Measurements from ENCODE around the gene TCEAL9.
"Not testable (repeated sequence)": the region's sequence is repeated elsewhere in the genome, so short reads cannot be mapped to it uniquely, and the experiment has no call there.

The TCEAL9 gene, protein sequence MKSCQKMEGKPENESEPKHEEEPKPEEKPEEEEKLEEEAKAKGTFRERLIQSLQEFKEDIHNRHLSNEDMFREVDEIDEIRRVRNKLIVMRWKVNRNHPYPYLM

DNA sequence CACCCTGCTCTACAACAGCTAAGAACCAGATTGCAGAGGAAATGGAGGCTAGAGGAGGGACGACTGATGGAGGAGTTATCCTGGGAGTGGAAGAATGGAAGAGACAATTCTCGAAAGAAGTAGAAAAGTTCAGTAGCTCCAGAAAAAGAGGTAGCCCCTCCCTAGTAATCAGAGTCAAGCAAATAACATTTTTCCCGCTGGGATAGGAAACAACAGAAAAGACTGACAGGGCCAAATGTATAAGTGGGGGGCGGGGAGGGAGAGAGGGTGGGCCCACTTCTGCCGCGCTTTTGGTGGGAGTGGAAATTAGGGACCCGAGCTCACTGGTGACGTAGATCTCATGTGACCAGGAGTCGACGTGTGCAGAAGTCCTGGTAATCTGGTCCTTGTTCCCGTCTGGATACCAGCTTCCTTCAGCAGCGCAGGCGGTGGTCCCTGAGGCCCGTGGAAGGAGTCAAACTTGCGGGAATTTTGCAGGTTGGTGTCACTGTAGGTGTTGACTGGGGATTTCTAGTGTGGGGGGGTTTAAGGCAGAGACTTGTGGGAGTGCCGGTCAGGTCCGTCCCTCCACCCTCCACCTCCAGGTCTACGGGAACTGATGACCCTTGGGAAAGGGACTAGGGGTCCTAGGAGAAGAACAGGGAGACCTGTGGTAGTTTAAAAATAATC is at the start of gene TCEAL9:
Gene TCEAL9, plus strand, starts transcription at position 377 of the 669 bp plus-strand sequence. CDS start 1,179 bp downstream, outside the sequence.
- no peak for DNase-seq

DNA sequence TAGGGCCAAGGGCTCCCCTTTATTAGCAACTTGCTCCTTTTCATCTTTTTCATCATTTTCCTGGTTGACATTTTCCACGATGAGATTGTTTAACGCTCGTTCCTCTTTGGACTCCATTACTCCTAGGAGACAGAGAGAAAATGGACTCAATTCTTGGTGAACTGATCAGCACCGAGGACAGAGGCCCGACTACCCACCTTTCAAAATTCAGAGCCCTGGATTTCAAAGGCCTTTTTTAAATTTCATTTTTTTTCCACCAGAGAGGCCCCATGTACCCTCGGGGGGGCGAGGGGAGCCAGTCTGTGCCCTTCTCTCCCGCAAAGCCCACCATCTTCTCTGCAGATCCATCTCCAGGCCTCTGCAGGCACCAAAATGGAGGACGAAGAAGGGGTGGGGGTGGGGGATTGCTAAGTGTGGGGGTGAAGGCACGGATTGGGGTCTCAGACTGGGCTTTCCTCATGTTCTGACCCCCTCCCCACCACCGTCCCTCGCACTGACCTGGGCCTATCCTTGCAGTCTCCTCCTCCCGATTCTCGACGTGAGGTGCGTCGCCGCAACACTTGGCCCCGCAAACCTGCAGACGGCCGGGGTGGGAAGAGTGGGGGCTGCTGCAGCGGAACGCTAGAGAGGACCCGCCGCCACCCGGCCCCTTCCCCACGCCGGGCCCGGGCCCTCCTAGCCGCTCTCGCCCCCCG is 46.3 kb upstream of the TCEAL9 start:
- no peak for DNase-seq

DNA sequence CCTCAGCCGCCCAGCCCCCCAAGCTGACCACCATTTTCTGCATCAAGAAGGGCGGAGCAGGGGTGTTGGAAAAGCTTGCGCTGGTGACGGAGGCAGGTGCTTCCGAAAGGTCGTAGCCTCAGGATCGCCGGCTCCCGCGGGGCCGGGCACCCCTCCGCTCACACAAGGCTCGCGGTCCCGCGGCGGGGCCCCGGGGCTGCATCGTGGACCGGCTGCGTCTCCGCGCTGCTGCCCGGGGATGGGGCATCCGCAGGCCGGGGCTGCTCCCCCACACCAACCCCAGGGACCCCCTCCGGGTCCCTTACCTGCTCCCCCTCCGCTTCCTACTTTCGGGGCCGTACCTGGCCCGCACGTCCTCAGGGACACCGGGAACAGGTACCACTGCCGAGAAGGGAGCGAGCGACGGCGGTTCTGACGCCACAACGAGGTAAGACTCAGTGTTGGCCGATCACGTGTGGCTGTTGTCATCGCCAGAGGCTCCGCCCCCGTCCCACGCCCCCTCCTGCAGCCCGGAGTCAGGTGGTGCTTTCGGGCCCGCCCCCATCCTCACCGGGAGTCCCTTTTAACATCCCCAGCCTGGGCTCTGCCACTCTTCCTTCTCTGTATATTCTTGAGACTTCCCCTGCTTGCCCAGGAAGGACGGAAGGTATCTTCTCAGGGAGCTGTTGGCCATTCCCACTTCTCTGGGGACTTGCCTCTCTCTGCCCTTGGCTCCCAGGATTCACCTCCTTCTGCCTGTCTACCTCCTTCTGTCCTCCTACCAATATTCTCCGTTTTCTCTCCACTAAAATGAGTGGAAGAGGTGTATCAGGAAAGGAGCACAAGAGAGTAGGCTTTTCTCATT is 45.5 kb upstream of the TCEAL9 start, which contains the start of gene BEX2:
Gene BEX2, minus strand, starts transcription at position 436 of the 844 bp plus-strand sequence. CDS start 1,014 bp downstream, outside the sequence.
- DNase-seq: peak; percentile 88

DNA sequence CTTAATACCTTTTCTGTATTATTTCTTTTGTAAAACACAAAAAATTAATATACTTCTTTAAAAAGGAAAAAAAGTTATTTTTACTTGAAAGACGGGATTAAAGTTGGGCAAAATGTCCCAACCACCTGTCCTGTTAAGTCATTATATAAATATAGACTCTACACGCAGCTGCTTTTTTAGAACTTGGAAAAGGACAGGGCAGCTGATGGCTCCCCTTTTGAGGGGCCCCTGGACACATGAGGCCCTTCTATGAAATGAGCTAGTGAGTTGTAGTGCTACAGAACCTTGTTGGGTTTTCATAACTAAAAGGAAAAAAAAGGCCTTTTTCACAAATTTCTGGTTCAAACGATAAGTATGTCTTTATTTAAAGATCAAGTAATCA is 44.9 kb upstream of the TCEAL9 start:
- DNase-seq: no peak

DNA sequence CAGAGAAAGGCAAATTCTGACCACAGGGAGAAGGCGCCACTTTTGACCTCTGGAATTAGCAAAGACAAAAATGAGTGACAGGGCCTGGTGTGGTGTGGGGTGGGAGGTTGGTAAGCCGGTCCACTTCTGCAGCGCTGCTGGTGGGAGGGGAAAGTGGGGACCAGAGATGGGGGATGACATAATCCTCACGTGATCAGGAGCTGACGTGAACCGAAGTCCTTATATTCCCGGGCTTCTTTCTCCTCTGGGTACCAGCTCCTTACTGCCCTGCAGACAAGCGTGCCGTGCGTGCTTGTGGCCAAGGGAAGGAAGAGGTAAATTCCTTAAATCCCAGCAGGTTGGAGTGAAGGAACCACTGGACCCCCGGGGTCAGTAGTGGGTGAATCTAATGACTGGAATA is 26.3 kb upstream of the TCEAL9 start, which contains the start of gene TCEAL7:
Gene TCEAL7, plus strand, starts transcription at position 249 of the 400 bp plus-strand sequence. CDS start 1,165 bp downstream, outside the sequence.
- DNase-seq: no peak

DNA sequence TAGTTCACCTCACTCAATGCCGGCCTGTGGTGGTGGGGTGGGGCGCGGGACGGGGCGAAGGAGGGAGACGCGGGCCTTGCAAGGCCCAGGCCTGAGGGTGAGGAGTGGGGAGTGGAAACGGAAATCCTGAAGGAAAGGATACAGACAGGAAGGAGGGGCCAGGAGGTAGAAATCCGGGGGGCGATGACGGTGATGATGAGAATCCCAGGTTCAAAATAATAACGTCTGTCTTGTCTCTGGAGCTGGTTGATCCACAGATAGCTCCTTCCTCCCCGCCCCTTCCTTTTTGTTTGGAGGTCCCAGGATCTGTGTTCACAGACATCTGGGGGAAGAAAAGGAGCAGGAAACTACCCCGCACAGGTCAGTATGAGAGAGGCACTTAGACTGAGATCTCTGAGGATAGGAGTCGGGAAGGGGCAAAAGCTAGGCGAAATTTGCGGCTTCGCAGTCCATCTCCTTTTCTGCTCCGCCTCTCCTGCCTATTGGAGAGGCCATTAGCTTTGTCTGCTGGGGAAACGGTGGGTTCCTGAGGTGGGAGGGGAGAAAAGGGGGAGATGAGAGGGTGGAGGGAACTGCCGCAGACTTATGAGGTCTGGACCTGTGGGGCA is 25.5 kb upstream of the TCEAL9 start:
- DNase-seq: no peak

DNA sequence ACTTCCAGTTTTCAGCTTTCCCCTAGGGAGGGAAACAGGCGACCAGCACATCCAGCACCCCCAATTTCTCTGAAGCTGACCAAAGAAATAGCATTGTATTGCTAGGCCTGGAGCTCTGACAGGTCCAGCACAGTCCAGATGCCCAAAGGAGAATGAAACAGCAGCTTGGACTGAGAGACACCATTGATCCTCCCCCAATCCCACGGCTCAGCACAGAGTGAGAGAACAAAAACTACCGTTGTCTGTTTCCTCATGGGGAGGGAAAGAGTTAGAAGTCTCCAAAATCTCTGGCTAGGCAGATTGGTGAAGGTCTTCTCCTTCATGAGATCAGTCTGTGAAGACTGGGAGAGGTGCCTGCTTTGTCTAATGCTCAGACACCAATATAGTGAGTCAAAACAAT is 17.6 kb upstream of the TCEAL9 start:
- no peak for DNase-seq

DNA sequence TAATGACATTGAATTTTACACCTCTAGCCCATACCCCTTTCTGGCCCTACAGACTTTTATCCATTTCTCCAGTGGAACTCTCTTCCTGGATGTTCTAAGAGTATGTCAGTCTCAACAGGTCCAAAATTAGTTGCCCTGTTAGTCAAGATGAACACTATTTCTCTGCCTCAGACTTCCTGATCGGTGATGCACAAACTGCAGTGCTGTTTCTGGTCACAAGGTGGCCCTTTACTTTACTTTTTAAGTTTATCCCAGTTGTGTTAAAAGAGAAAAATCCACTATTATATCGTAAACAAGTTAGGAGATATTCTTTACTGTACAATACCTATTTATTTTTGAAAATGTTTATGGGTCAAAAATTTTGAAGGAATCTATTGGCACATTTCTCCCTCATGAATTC is 13.2 kb upstream of the TCEAL9 start:
- no peak for DNase-seq

DNA sequence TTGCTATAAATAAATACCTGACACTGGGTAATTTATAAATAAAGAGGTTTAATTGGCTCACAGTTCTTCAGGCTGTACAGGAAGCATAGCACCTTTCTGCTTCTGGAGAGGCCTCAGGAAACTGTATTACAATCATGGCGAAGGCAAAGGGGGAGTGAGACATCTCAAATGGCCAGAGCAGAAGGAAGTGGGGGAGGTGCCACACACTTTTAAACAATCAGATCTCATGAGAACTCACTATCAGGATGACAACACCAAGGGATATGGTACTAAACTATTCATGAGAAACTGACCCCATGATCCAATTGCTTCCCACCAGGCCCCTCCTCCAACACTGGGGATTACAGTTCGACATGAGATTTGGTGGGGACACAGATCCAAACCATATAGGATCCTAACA is 11.7 kb upstream of the TCEAL9 start:
- DNase-seq: no peak

DNA sequence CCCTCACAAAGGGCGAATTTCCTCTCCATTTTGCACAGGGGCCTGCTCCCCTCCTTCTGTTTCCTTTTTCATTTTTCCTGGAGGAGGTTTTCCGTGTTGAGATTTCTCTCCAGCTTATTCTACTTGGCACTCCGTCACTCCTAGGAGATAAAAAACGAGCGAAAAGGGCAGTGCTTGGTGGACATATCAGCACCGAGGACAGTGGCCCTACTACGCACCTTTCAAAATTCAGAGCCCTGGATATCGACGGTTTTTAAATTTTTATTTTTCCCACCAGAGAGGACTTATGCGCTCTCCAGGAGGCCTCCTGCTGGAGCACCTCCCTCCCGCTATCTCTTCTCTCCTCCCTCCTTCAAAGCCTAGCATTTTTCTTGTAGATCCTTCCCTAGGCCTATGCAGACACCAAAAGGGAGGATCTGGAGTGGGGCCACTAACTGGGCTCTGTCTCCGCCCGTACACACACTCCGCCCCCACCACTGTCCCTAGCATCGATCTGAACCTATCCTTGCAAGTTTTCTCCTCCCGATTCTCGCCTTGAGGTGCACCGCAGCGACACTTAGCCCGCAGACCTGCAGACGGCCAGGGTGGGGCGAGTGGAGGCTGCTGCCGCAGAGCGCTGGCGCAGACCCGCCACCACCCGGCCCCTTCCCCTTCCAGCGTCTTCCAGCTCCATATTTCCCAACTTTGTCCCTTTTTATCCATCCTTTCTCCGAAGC is 8.5 kb upstream of the TCEAL9 start:
- DNase-seq: no peak

DNA sequence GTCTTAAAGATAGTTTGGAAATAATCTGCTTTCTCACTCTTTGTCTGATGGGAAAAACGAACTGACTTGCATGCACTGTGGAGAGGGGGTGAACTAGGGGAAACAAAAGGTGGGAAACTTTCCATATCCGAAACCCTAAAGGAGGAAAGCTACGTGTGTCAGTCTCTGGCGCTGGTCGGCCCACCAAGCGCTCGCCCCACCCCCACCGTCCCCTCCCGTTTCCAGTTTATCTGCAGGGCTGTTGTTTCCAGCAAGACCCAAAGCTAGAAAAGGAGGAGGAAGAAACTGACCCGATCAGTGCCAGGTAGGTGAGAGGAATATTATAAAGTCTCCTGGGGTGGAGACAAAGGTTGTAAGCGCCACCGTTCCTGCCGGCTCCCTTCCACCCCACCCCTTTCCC is 552 bp downstream of the TCEAL9 start:
- no peak for DNase-seq

DNA sequence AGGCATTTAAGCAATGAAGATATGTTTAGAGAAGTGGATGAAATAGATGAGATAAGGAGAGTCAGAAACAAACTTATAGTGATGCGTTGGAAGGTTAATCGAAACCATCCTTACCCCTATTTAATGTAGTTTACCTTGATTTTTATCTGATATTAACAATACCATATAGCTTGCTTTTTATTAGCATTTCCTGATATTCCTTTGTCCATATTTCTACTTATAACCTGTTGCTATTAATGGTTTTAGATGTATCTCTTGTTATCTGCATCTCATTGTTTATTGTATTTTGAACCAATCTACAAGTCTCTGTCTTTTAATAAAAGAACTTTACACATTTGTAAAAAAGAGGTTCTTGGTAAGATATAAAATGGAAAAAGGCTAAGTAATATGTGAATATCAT is 1.6 kb downstream of the TCEAL9 start:
- no peak for DNase-seq

DNA sequence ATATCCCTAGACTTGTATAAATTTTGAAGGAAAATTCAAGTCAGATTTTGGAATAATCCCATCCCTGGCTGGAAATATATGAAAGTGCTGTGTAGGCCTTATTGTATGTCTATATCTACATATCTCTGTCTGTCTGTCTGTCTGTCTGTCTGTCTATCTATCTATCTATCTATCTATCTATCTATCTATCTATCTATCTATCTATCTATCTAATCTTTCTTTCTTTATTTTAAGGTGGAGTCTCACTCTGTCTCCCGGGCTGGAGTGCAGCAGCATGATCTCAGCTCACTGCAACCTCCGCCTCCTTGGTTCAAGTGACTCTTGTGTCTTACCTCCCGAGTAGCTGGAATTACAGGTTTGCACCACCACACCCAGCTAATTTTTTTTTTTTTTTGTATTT is 3.3 kb downstream of the TCEAL9 start:
- not testable (repeated sequence) for DNase-seq

DNA sequence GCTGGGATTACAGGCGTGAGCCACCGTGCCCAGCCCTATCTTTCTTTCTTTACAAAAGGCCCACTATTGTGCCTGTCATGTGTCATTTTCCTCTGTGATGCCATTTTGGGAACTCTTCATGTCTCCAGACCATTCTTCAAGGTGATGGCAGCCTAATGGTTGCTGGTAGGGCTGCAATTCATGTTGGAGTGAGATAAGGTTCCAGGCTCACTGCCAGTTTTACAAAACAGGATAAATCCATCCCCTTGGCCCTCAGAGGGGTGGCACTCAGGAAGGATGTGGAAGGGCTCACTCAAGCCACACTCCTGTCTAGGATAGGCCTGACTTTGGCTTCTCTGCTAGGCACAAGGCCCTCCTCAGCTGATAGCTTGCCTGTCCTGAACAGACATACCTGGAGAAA is 3.8 kb downstream of the TCEAL9 start:
- no peak for DNase-seq

DNA sequence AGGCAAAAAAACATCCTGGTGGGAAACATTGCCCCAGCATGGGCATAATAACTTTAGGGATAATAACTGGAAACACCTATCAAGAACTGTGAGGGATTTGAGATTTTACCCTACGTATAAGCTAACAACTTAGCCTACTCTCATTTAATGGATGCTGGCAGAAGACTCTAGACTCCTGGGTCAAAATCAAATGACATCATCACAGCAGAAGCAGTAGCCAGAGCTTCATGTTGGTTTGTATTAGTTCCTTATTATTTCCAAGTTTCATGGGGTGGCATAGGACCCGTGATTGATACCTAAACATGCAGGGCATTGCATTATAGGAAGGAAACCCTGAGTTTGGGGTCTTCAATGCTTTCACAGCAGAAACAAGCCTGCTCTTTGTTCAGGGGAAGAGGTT is 4.6 kb downstream of the TCEAL9 start:
- DNase-seq: no peak

DNA sequence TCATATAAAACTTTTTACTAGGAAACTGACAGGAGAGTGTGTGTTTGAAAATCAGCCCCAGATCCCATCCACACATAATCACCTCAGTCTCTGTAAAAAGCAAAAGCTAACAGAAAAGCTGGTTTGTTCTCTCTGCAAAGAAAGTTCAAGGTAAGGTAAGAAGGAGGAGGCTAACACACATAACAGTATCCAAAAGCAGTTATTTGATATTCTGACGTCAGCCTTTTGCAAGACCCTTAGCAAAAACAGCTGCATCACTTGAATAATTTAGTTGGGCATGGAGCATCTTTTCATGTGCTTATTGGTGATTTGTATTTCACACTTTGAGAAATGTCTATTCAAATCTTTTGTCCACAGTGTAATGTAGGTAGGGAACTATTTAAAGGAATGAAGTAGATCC is 5.5 kb downstream of the TCEAL9 start:
- DNase-seq: no peak

DNA sequence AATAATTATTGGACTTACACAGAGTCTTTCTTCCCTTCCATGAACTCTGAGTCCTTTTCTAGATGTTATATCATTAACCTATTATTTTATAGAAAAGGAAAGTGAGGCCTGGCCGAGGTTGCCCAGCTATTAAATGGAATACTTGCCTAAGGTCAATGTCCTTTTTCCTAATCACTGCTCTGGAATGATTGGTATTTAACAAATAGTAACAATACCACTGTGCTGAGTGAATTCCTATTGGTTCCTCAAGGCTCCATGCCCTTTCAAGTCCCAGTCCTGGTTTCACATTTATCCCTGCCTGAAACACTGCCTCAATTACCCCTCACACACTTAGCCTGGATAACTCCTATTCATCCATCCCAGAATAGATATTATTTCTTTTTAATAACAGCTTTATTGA is 6.2 kb downstream of the TCEAL9 start:
- no peak for DNase-seq

DNA sequence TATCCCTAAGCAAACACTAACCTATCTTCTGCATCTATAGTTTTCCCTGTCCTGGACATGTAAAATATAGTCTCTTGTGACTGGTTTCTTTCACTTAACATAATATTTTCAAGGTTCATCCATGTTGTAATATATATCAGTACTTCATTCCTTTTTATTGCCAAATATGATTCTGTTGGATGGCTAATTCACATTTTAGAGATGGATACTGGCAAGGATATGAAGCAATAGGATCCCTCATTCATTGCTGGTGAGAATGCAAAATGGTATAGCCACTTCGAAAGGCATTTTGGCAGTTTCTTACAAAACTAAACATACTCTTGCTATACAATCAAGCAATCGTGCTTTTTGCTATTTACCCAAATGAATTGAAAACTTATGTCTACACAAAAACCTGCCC is 6.7 kb downstream of the TCEAL9 start:
- no peak for DNase-seq

DNA sequence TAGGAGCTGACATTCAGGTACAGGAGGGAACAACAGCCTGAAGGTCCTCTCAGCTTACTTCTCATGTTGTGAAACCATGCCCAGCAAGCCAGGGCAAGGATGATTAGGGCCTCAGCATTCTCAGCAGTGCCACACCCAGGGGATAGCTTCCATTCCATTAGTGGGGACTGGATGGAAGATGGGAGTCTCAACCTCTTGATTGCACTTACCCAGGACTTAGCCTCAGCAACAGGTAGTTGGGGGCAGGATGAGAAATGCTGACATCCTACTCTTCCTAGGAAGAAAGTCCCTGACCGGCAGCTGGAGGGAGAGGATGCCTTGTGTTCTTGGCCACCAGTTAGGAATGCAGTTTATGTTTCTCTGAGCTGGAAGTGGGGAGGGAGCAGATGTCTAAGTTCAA is 11.2 kb downstream of the TCEAL9 start:
- no peak for DNase-seq

DNA sequence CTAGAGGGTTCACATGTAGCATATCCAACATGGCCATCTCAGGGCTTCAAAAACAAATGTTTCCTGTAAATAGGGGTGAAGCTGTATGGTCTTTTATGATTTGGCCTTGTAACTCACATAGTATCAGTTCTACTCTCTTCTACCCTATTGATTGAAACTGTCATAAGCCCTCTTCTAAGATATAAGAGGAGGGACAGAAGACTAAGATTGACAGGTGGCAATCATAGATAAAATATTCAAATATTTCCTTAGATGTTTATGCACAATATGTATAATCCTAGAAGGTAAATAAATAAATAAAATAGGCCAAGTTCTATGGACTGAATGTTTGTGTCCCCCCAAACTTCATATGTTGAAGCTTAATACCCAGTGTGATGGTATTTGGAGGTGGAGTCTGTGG is 13.2 kb downstream of the TCEAL9 start:
- DNase-seq: no peak

DNA sequence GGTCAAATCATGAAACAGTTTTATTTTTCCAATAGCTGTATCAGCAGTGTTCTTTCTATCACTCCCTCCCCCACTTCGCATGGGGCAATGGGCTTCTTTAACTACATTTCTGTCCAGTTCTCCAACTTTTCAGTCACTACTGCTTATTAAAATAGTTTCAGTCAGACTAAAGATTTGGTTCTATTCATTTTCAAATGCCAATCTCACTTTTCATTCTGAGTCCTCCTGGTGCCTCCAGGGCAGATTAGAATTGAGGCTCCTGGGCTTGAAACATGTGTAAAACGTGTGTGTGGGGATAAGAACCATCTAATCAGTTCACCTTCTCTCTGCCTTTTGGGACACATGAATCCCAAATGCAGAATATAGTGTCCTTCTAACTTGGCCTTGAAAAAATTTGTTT is 16.6 kb downstream of the TCEAL9 start:
- no peak for DNase-seq

DNA sequence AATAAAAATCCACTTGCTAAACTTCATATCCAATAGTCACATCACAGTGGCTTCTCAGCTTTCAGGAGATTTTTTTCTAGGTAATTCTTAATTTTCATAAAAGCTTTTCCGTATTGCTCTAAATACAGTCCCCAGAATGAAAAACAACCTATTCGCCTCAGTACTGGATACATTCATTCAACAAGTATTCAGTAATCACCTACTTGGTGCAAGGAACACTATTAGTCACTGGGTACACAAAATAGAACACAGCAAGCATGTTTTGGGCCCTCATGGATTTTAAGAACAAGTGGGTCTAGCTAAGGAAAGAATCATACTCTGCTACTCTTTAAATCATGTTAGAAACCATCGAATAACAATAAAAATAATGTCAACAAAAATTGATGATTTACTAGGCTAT is 17.3 kb downstream of the TCEAL9 start:
- no peak for DNase-seq

Data from activated CD8-positive, alpha-beta memory T cell treated with anti-CD3 and anti-CD28 coated beads for 24 hours (primary cell).